Stimulated activated CD4-positive, alpha-beta T cell treated with anti-CD3 and anti-CD28 coated beads, Interleukin-4, amount 100 ng/mL, for 4 hours (primary cell): ENCODE results near the gene ATP6V1B1.

ENCODE experiments used
- DNase-seq, 2 experiments: peaks; one replicate each; pipeline ENCODE4 v3.0.0-alpha.2; 2020

ATP6V1B1 gene

DNA sequence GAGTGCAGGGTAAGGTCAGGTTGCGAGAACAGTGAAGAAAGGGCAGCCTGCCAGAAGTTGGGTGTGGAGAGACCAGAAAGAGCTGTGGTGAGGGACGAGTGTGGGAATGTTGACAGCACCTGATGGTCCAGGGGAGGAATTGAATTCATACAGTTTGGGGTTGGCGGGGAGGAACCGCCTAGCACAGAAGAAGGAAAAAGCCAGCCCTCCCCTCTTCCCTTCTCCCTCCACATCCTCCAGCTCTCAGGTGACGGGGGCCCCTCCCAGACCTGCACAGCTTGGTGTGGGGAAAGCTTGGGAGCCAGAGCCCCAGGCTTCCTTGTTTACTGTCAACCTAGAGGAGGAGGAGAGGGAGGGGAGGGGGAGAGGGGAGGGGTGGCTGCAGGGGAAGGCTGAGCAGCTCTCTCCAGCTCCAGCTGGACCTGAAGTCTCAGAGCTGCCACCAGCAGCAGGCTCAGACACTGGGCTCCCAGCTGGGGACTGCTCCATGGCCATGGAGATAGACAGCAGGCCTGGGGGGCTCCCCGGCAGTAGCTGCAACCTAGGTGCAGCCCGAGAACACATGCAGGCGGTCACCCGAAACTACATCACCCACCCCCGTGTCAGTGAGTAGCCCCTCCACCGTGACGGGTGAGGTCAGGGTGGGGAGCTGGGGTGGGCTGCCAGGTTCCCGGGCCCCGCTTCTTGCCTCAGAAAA, at the start of gene ATP6V1B1:
ATP6V1B1 (plus strand) TSS at position 433 of the 697 bp plus-strand sequence; CDS start at position 488, 55 bp downstream.
- DNase-seq, result no peak

DNA sequence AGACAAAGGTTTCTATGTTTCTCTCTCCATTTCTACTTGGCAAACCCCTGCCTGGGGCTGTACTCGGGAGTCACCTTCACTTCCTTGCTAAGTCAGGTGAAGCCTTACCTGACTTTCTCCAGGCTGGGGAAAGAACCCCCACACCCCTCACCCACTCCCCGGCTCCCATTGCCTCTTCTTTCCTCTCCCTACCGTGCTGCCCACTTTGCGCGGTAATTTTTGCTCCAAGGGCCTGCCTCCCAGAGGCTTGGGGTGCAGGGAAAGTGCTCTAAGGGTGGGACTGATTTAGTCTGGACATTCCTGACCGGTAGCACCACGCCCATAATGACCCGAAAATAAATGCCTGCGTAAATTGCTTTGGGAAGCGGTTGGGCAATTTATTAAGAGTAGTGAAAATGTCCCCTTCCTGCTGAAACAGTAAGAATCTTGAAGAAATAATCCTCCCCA, 49.1 kb upstream of the ATP6V1B1 start:
- DNase-seq, result no peak

- no peak for DNase-seq
Observed at GRCh38 chr2:70887208-70887549, 48.5 kb upstream of the ATP6V1B1 start.

DNA sequence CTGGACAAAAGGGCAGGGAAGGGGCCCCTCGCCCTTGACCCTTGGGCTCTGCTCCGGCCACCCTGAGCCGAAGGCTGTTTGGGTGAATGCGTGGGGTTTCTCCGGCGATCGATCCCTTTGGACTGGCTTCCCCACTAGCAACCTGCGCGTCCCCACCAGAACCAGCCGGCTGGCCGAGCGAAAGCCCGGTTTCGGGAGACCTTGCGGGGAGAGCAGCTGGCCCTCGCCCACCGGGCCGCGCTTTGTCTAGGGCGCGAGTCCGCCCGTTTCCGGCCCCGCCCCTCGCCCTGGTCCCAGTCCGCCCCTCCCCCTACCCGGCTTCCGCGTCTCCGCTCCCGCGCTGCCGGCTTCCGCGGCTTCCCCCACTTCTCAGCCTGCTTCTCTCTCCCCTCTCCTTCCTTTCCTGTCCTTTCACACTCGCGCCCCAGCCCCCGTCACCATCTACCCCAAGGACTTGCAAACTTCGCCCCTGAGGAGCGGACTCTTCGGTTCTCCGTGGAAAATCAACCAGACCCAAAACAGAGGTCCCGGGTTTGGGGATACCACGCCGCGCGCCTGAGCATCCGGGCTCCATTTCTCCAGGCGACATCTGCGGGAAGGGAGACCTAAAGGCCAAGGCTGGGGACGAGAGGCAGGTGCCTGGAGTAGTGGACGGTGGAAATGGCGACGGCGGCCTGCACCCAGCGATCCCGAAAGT, 48.0 kb upstream of the ATP6V1B1 start:
- peak; percentile 16 to 52 for DNase-seq

DNA sequence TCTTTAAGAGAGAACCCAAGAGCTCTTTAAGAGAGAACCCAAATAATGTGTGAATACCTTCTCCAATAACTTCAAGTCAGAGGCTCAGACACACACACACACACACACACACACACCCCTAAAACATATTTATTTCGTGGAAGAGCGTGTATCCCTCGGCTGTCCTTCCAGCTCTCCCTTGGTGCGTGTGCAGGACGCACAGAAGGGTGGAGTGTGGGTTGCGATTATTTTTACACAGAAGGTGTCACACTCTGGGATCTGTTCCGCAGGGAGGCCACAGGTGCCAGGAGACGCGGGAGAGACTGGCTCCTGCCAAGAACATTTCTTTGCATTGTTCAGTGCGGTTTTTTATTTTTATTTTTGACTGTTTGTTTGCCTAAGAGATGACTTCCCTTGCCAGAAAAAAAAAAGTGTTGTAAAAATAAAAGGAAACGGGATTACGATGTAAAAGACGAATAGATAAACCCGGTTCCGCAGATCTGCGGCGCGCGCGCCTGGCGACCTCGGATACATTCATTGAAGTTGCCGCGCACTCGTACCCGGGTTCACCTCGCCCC, 47.3 kb upstream of the ATP6V1B1 start:
- no peak for DNase-seq

DNA sequence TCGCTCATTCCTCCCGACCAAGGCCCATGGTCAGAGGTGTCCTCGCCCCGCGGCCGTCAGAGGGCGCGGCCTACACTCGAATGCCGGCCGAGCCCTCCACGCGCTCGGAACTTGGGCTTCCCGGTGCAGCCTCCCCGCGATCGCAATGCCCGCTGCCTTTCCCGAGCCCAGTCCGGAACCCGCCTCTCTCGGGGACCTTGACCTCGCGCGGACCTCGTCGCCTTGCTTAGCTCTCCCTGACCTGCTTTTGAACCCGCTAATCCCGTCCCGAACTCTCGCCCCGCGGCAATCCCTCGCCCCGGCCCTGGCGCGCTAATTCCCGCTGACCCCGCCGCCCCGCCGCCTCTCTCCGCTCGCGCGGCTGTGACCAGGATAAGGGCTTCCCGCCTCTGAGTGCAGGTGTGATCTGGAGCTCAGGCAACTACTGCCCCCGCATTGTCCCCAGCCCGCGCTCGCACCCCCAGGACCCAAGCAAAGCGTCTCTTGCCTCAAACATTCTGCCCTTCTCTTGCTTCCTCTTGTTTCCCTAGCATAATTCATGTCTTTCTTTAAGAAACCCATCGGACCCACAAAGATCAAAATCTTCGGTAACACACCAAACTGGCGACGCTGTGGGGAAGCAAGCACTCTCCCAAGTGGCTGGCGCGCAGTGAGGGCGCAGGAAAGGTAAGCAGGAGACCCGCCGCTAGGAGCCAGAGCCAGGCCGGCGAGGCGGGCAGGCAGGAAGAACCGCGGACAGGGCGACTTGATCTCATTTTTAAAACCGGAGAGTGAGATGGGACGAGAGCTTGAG, 46.6 kb upstream of the ATP6V1B1 start:
- no peak for DNase-seq

DNA sequence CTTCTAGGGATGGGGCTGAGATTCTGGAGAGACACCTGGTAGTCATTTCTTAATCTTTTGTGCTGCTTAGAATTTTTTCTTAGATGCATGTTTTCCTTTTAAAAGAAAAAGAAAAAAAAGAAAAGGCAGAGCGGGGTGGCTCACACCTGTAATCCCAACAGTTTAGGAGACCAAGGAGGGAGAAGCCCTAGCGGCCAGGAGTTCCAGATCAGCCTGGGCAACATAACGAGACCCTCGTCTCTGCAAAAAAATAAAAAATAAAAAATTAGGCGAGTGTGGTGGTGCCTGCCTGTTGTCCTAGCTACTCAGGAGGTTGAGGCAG, 46.0 kb upstream of the ATP6V1B1 start:
- DNase-seq, result no peak

DNA sequence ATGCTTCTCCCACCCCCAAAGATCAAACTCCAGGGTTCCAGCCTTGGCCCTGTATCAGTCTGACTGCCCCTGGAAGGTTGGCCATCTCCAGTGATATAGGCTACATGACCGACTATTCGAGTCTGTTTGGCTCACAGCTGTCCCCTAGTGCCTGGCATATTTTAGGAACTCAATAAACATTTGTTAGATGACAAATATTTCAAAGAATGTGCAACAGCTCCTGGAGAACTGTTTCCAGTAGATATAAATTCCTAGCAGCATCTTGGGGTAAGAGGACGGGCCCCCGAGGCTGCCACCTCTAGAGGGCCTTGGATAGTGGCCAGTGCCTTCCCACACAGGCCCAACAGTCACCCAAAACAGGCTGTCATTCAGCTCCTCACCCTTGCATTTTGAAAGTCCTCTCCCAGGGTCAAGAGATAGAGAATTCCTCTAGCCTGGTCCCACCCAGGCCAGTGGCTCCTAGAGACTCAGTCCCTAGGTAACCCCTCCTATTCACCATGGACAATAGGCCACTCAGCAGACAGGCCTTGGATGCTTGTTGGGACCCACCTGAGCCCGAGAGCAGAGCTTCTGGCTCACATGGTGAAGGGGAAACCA, 45.1 kb upstream of the ATP6V1B1 start:
- no peak for DNase-seq

DNA sequence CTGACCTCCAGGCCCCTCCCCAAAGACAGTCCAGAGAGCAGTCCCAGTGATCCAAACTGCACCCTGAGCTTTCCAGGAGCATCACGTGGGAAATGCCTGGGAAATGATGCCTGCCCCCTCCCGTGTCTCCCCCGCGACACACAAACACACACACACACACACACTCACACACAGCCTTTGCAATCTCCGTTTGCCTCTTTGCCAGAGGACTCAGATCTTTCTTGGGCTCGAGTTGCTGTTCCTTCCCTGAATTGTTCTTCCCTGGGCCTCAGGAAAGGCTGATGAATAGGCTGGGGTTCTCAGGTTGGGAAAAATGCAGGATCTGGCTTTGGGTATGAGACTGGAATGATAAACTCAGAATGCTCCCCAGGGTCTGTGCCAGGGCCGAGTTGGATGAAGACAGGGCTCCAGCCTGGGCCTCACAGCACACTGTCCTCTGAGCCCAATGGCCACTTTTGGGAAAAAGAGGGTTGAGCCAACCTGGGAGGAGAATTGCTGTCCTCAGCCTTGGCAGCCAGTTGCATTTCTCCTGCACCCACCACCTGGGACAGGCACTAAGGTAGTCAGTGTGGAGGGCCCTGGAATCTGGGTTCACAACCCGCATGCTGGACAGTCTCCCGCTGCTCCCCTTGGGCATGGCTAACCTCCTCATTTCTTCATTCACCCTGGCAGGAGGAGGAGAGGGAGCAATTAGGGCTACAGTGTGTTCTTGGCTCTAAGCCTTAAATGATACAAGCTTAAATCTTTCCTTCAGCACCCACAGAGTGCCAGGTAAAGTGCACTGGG, 43.9 kb upstream of the ATP6V1B1 start:
- no peak for DNase-seq

GRCh38 chr2:70892750-70893149, 43.0 kb upstream of the ATP6V1B1 start:
- DNase-seq, result no peak

- DNase-seq, result no peak
Observed at GRCh38 chr2:70893186-70893585, 42.5 kb upstream of the ATP6V1B1 start.

DNA sequence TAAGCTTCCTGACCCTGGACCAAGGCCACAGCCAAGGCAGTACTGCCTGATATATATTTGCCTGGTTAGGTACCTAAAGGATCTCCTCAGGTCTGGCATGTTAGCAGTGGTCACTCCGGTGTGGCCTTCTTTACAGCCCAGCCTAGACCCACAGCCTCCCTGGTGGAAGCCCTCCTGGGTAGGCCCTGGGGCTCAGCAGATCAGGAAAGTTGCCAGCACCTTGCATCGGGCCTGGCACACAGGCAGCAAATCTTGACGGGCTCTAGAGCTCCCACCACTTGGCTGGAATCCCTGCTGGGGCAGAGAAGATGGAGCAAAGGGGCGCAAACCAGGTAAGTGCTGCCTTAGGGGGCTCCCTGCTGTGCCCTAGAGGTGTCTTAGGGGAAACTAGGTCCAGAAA, 40.9 kb upstream of the ATP6V1B1 start:
- no peak for DNase-seq

- no peak for DNase-seq
Observed at GRCh38 chr2:70895249-70895648, 40.5 kb upstream of the ATP6V1B1 start.

DNA sequence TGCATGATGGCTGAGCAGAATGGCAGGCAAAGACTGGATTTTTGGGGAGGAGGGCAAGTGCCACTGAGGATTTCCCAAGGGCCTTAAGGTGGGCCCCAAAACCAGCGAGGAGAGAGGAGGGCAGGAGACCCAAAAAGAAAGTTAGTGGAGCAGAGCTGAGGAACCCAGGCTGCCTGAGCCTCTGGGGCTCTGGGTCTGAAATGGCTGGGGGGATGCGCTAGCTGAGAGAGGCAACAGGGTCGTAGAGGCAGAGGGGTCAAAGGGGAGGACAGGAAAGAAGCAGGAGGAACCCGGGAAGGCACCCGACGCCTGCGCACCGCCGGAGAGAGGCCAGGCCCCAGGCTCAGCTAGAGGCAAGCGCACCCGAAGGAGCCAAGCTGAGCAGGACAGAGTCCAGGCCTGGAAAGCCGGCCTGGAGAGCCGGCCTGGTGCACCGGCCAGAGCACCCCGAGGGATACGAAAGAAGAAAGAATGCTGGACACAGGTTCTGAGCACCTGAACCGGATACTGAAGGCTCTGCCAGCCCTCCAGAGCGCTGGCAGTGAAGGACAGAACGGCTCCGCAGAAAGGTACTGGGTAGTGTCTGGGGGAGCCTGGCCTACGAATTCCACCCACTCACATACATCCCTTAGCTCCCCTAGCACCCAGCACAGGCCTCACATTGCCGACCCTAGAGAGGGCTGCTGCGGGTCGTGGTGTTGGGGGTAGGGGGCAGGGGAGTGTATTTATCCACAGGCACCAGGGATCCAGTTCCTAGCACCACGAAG, 39.5 kb upstream of the ATP6V1B1 start:
- no peak for DNase-seq

GRCh38 chr2:70896765-70897202, 38.9 kb upstream of the ATP6V1B1 start:
- DNase-seq, result no peak

DNA sequence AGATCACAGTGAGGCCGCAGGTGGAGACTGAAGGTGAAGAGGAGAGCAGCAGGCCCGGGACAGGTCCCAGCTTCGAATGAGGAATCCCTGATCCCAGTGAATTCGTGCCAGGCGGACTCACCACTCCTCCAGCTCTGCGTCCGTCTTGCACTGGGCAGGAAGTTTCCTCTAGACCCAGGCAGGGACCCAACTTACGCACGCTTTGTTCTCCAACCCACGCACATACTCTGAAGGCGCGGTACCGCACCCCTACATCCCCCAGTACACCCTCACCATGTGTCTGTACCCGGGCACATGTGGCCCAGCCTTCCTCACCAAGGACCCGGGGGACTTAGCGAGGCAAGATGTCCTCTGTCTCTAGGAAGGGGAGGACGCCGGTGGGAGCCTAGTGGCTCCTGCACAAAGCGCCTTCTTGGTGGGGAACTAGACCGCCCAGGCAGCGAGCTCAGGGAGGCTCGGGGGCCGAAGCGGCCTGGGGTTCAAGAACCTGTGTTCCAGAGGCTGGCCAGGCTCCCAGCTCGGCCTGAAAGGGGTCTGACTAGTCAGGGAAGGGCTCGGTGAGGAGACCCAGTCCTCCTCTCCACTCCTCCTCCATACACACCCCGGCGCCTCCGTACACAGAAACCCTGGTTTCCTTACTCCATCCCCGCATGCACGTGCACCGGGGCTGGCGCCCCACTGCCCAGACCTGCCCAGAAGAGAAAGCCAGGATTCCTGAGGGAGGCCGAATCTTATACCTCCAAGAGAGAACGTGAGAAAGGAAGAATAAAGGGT, 38.3 kb upstream of the ATP6V1B1 start:
- DNase-seq, result no peak

DNA sequence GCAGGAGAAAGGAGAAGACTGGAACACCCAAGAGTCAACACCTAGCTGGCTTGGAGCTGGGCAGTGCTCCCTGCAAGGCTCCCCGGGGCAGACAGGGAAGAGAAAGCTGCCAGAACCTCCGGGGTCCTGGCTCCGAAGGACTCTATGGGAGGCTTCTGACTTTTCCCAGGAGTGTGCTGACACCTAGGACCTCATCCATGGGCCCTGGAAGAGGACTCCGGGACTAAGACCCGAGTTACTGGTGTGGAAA, 37.8 kb upstream of the ATP6V1B1 start:
- DNase-seq, result no peak

DNA sequence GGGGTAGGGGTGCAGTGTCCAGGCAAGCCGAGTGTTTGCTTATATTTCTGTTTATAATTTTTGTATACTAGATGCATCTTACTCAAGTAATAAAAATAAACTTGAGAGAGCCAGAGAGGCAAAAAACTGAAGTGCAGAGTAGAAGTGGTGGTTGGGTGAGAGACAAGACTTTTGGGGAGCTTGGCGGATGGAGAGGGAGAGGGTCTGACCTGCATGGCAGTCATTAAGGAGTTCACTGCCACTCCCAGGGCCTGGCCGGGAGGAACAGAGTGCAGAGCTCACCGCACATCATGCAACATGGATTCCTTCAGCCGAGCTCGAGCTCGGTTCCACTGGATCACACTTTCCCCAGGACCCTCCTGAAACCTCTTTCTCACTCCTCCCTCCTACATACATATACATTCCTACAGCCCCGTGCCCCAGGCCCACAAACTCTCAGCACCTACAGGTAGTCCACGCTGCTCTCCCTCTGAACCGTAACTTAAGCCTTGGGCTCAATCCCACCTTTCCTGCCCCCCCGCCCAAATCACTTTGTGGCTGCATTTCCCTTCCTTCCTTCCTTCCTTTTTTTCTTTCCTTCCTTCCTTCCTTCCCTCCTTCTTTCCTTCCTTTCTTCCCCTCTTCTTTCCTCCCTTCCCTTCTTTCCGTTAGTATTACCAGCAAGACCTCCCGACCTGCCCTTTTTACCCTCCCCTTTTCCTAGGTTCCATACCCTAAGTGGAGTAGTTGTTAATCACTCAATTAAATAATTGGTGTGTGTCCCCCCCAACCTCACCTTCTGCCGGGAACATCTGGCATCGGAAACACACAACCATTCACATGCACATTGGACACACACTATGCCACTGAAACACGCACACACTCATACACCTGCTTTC, 37.1 kb upstream of the ATP6V1B1 start:
- DNase-seq, result no peak

- DNase-seq, result no peak
Observed at GRCh38 chr2:70901227-70902066, 34.3 kb upstream of the ATP6V1B1 start.
